Renal pelvis (tissue), 4 donors: ENCODE measurements around the gene LMBRD2. TPM values are rescaled to one million over a fixed set of nuclear protein-coding genes. Genes with fewer than 3 reads are reported as not detected.

Experiments used
- DNase-seq: peaks from one replicate; pipeline ENCODE4 v3.0.0-alpha.2; 2013
- polyA plus RNA-seq, 3 donors: library from polyadenylated mRNA; unstranded; fragments of 120-200 nt; gene quantifications; one replicate each; pipeline ENCODE4 v1.2.1, GENCODE V29; 2013; ENCODE audit not compliant: insufficient read length in 3 of 3

The LMBRD2 gene
- polyA plus RNA-seq, 3 donors = 13.9 to 19.6 (median 18.1) TPM

GRCh38 chr5:36128795-36129194, 22.9 kb downstream of the LMBRD2 start:
- DNase-seq = no peak

GRCh38 chr5:36125868-36126267, 25.8 kb downstream of the LMBRD2 start:
- no peak for DNase-seq

GRCh38 chr5:36111238-36111637, 40.4 kb downstream of the LMBRD2 start:
- DNase-seq = no peak

GRCh38 chr5:36108758-36109460, 42.8 kb downstream of the LMBRD2 start:
- no peak for DNase-seq

- DNase-seq = no peak
Observed at GRCh38 chr5:36105819-36106218, 45.9 kb downstream of the LMBRD2 start.

GRCh38 chr5:36099748-36100147, 51.9 kb downstream of the LMBRD2 start:
- no peak for DNase-seq

- no peak for DNase-seq
Observed at GRCh38 chr5:36096486-36096885, 55.2 kb downstream of the LMBRD2 start.

- DNase-seq = no peak
Observed at GRCh38 chr5:36089989-36090388, 61.7 kb downstream of the LMBRD2 start.

- DNase-seq = peak; percentile 43
Observed at GRCh38 chr5:36079200-36079781, 72.4 kb downstream of the LMBRD2 start.

GRCh38 chr5:36078430-36078829, 73.3 kb downstream of the LMBRD2 start:
- DNase-seq = no peak

- DNase-seq = no peak
Observed at GRCh38 chr5:36073595-36074216, 78.0 kb downstream of the LMBRD2 start.

GRCh38 chr5:36070687-36071571, 80.8 kb downstream of the LMBRD2 start:
- DNase-seq = no peak

GRCh38 chr5:36068751-36069281, 82.9 kb downstream of the LMBRD2 start:
- DNase-seq = no peak

GRCh38 chr5:36066540-36067210, 85.0 kb downstream of the LMBRD2 start, which contains the start of gene UGT3A2:
Gene UGT3A2, minus strand, starts transcription at chr5:36066882. Its CDS starts 93 bp downstream, at chr5:36066789.
- DNase-seq = peak; percentile 21

GRCh38 chr5:36066001-36066539, 85.6 kb downstream of the LMBRD2 start:
- DNase-seq = peak; percentile 12

GRCh38 chr5:36060420-36060887, 91.2 kb downstream of the LMBRD2 start:
- no peak for DNase-seq

GRCh38 chr5:36059571-36060419, 91.9 kb downstream of the LMBRD2 start:
- no peak for DNase-seq

GRCh38 chr5:36058776-36059175, 92.9 kb downstream of the LMBRD2 start:
- no peak for DNase-seq

- no peak for DNase-seq
Observed at GRCh38 chr5:36057386-36057785, 94.3 kb downstream of the LMBRD2 start.

- DNase-seq = no peak
Observed at GRCh38 chr5:36056422-36056821, 95.3 kb downstream of the LMBRD2 start.
